HEK293 (cell line): ENCODE results near the gene PIGO.

Source experiments
- BCL11B ChIP-seq: fragments of 450-650 bp; formaldehyde crosslinking; IDR thresholded peaks from 2 replicates; pipeline ENCODE4 v1.5.1; 2016; ENCODE audit warnings: low read depth, missing biosample characterization, missing genetic modification characterization
- GLI4 ChIP-seq: fragments of 450-650 bp; formaldehyde crosslinking; IDR thresholded peaks from 2 replicates; pipeline ENCODE4 v1.5.1; 2016; ENCODE audit warnings: missing biosample characterization, missing genetic modification characterization
- GLIS2 ChIP-seq: fragments of 450-650 bp; formaldehyde crosslinking; IDR thresholded peaks from 2 replicates; pipeline ENCODE4 v1.5.1; 2016; ENCODE audit warnings: missing biosample characterization, missing genetic modification characterization
- KLF9 ChIP-seq: fragments of 450-650 bp; formaldehyde crosslinking; IDR thresholded peaks from 2 replicates; pipeline ENCODE4 v1.5.1; 2016; ENCODE audit warnings: missing biosample characterization, missing genetic modification characterization, low read depth
- OVOL3 ChIP-seq: fragments of 450-650 bp; formaldehyde crosslinking; IDR thresholded peaks from 2 replicates; pipeline ENCODE4 v1.5.1; 2016; ENCODE audit warnings: missing biosample characterization, missing genetic modification characterization
- TRIM28 ChIP-seq: IDR thresholded peaks from 2 replicates; pipeline ENCODE4 v1.6.1; 2011; ENCODE audit warnings: low read length, control low read depth, borderline replicate concordance
- ZBTB1 ChIP-seq: fragments of 450-650 bp; formaldehyde crosslinking; IDR thresholded peaks from 2 replicates; pipeline ENCODE4 v1.5.1; 2016; ENCODE audit warnings: missing biosample characterization, missing genetic modification characterization
- ZBTB8A ChIP-seq: fragments of 450-650 bp; formaldehyde crosslinking; IDR thresholded peaks from 2 replicates; pipeline ENCODE4 v1.5.1; 2016; ENCODE audit warnings: missing biosample characterization, missing genetic modification characterization
- ZEB2 ChIP-seq: fragments of 450-650 bp; formaldehyde crosslinking; IDR thresholded peaks from 2 replicates; pipeline ENCODE4 v1.5.1; 2016; ENCODE audit warnings: missing biosample characterization, missing genetic modification characterization
- ZNF23 ChIP-seq: fragments of 450-650 bp; formaldehyde crosslinking; IDR thresholded peaks from 2 replicates; pipeline ENCODE4 v1.5.1; 2016; ENCODE audit warnings: missing biosample characterization, missing genetic modification characterization, borderline replicate concordance
- ZNF366 ChIP-seq: fragments of 450-650 bp; formaldehyde crosslinking; conservative IDR thresholded peaks from 2 replicates; pipeline ENCODE4 v1.5.1; 2016; ENCODE audit warnings: missing biosample characterization, missing genetic modification characterization
- ZNF391 ChIP-seq: fragments of 450-650 bp; formaldehyde crosslinking; IDR thresholded peaks from 2 replicates; pipeline ENCODE4 v1.5.1; 2016; ENCODE audit warnings: low read depth, missing biosample characterization, missing genetic modification characterization, borderline replicate concordance
- ZNF416 ChIP-seq: fragments of 450-650 bp; formaldehyde crosslinking; IDR thresholded peaks from 2 replicates; pipeline ENCODE4 v1.5.1; 2016; ENCODE audit warnings: missing biosample characterization, missing genetic modification characterization
- ZNF423 ChIP-seq: fragments of 450-650 bp; formaldehyde crosslinking; IDR thresholded peaks from 2 replicates; pipeline ENCODE4 v1.5.1; 2016; ENCODE audit warnings: missing biosample characterization, missing genetic modification characterization
- ZNF48 ChIP-seq: fragments of 450-650 bp; formaldehyde crosslinking; IDR thresholded peaks from 2 replicates; pipeline ENCODE4 v1.5.1; 2016; ENCODE audit warnings: missing biosample characterization, missing genetic modification characterization
- ZNF510 ChIP-seq: fragments of 450-650 bp; formaldehyde crosslinking; IDR thresholded peaks from 2 replicates; pipeline ENCODE4 v1.5.1; 2018; ENCODE audit warnings: mild to moderate bottlenecking, missing genetic modification characterization, missing biosample characterization; ENCODE audit not compliant: insufficient replicate concordance
- ZNF561 ChIP-seq: fragments of 450-650 bp; IDR thresholded peaks from 2 replicates; pipeline ENCODE4 v1.5.1; 2018; ENCODE audit warnings: missing biosample characterization, missing genetic modification characterization, borderline replicate concordance
- ZNF624 ChIP-seq: fragments of 450-650 bp; formaldehyde crosslinking; IDR thresholded peaks from 2 replicates; pipeline ENCODE4 v1.5.1; 2017; ENCODE audit warnings: missing biosample characterization, missing genetic modification characterization
- ZNF664 ChIP-seq: fragments of 450-650 bp; formaldehyde crosslinking; IDR thresholded peaks from 2 replicates; pipeline ENCODE4 v1.5.1; 2016; ENCODE audit warnings: missing biosample characterization, missing genetic modification characterization
- ZNF677 ChIP-seq: fragments of 450-650 bp; IDR thresholded peaks from 2 replicates; pipeline ENCODE4 v1.5.0; 2018; ENCODE audit warnings: missing biosample characterization, mild to moderate bottlenecking, missing genetic modification characterization, moderate library complexity
- ZNF776 ChIP-seq: fragments of 450-650 bp; formaldehyde crosslinking; IDR thresholded peaks from 2 replicates; pipeline ENCODE4 v1.5.0; 2017; ENCODE audit warnings: missing biosample characterization, missing genetic modification characterization, borderline replicate concordance
- ZSCAN30 ChIP-seq: fragments of 450-650 bp; IDR thresholded peaks from 2 replicates; pipeline ENCODE4 v1.5.1; 2018; ENCODE audit warnings: missing biosample characterization, mild to moderate bottlenecking, missing genetic modification characterization, moderate library complexity
- TF ChIP-seq, protein P1 (sequence below): fragments of 450-650 bp; formaldehyde crosslinking; IDR thresholded peaks from 2 replicates; pipeline ENCODE4 v1.5.1; 2016; ENCODE audit warnings: missing biosample characterization, missing genetic modification characterization
- TF ChIP-seq, protein P2 (sequence below): fragments of 450-650 bp; formaldehyde crosslinking; IDR thresholded peaks from 2 replicates; pipeline ENCODE4; 2016; ENCODE audit warnings: missing biosample characterization, missing genetic modification characterization
- TF ChIP-seq, protein P3 (sequence below): fragments of 450-650 bp; formaldehyde crosslinking; optimal IDR thresholded peaks from 2 replicates; pipeline ENCODE3; 2016; ENCODE audit warnings: missing biosample characterization, mild to moderate bottlenecking, missing genetic modification characterization
- TF ChIP-seq, protein P4 (sequence below): fragments of 450-650 bp; formaldehyde crosslinking; IDR thresholded peaks from 2 replicates; pipeline ENCODE4 v1.5.1; 2016; ENCODE audit warnings: missing biosample characterization, missing genetic modification characterization
- TF ChIP-seq, protein P5 (sequence below): fragments of 450-650 bp; formaldehyde crosslinking; conservative IDR thresholded peaks from 2 replicates; pipeline ENCODE4 v1.5.1; 2016; ENCODE audit warnings: low read depth, missing biosample characterization, missing genetic modification characterization
- TF ChIP-seq, protein P6 (sequence below): fragments of 450-650 bp; formaldehyde crosslinking; IDR thresholded peaks from 2 replicates; pipeline ENCODE4 v1.5.1; 2016; ENCODE audit warnings: missing biosample characterization, missing genetic modification characterization

The PIGO gene

DNA sequence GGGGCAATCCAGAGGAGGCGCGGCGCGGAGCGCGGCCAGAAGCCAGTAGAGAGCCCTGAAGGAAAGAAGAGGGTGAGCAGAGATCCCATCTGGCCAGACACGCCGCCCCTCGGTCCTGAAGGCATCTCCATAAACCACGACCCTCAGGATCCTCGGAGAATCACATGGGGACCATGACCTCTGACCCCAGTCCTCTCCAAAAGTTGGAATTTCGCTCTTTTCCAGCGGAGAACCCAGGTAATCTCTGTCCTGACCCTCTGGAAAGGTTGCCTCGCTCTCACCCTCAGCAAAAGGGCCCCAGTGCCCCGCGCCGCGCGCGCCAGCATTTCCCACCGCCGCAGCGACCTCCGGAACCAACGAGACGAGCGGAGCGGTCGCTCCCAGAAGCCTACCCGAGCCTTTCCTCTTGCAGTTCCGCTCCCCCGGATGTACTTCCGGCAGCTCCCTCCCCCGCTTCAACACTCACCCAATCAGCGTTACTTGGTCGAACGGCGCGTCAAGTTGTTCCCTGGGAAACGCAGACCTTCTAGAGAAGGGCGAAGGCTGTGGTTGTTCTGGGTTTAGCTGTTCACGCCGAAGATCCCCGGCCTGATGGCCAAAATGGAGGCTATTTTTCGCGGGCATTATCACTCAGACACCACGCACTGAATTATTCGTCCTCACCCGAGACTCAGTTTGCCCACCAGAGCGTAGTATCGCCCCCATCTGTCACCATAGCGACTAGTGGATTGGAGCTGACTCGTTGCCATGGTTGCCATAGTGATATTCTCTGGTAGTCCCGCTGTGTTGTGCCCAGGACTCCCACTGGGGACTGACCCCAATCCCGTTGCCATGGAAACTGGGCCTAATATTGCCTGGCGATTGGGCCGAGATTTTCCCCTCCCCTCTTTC is 6.6 kb upstream of the PIGO start, which contains the start of gene STOML2 (continued):
- TF ChIP-seq, protein P1, sequence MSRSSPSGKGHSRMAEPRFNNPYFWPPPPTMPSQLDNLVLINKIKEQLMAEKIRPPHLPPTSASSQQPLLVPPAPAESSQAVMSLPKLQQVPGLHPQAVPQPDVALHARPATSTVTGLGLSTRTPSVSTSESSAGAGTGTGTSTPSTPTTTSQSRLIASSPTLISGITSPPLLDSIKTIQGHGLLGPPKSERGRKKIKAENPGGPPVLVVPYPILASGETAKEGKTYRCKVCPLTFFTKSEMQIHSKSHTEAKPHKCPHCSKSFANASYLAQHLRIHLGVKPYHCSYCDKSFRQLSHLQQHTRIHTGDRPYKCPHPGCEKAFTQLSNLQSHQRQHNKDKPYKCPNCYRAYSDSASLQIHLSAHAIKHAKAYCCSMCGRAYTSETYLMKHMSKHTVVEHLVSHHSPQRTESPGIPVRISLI (tag by site-specific recombination) = no peak
- TF ChIP-seq ZBTB8A (tag by site-specific recombination) (peak; percentile 38), KLF9 (tag by site-specific recombination) (peak; percentile 37; the same call in 1 of the 2 replicates), ZNF776 (tag by site-specific recombination) (no peak), ZBTB1 (no peak), TRIM28 (no peak), ZNF423 (tag by site-specific recombination) (no peak), ZNF48 (tag by site-specific recombination) (no peak), ZNF510 (tag by site-specific recombination) (no peak), ZEB2 (tag by site-specific recombination) (no peak), OVOL3 (tag by site-specific recombination) (no peak), ZNF416 (tag by site-specific recombination) (no peak), GLI4 (no peak), GLIS2 (no peak), ZNF677 (no peak), ZSCAN30 (0 out of 2 replicates have a peak, but pooled peaks have one; percentile 16), ZNF391 (peak; percentile 81; the same call in 1 of the 2 replicates), ZNF624 (no peak), ZNF664 (tag by site-specific recombination) (no peak), ZNF23 (no peak), BCL11B (tag by site-specific recombination) (no peak), ZNF366 (tag by site-specific recombination) (no peak), ZNF561 (no peak)
- TF ChIP-seq, protein P2, sequence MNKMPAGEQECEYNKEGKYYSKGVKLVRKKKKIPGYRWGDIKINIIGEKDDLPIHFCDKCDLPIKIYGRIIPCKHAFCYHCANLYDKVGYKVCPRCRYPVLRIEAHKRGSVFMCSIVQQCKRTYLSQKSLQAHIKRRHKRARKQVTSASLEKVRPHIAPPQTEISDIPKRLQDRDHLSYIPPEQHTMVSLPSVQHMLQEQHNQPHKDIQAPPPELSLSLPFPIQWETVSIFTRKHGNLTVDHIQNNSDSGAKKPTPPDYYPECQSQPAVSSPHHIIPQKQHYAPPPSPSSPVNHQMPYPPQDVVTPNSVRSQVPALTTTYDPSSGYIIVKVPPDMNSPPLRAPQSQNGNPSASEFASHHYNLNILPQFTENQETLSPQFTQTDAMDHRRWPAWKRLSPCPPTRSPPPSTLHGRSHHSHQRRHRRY (tag by site-specific recombination) = no peak
- TF ChIP-seq, protein P3, sequence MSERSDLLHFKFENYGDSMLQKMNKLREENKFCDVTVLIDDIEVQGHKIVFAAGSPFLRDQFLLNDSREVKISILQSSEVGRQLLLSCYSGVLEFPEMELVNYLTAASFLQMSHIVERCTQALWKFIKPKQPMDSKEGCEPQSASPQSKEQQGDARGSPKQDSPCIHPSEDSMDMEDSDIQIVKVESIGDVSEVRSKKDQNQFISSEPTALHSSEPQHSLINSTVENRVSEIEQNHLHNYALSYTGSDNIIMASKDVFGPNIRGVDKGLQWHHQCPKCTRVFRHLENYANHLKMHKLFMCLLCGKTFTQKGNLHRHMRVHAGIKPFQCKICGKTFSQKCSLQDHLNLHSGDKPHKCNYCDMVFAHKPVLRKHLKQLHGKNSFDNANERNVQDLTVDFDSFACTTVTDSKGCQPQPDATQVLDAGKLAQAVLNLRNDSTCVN = peak; percentile 82
- TF ChIP-seq, protein P4, sequence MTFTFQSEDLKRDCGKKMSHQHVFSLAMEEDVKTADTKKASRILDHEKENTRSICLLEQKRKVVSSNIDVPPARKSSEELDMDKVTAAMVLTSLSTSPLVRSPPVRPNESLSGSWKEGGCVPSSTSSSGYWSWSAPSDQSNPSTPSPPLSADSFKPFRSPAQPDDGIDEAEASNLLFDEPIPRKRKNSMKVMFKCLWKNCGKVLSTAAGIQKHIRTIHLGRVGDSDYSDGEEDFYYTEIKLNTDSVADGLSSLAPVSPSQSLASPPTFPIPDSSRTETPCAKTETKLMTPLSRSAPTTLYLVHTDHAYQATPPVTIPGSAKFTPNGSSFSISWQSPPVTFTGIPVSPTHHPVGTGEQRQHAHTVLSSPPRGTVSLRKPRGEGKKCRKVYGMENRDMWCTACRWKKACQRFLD (tag by site-specific recombination) = no peak
- TF ChIP-seq, protein P5, sequence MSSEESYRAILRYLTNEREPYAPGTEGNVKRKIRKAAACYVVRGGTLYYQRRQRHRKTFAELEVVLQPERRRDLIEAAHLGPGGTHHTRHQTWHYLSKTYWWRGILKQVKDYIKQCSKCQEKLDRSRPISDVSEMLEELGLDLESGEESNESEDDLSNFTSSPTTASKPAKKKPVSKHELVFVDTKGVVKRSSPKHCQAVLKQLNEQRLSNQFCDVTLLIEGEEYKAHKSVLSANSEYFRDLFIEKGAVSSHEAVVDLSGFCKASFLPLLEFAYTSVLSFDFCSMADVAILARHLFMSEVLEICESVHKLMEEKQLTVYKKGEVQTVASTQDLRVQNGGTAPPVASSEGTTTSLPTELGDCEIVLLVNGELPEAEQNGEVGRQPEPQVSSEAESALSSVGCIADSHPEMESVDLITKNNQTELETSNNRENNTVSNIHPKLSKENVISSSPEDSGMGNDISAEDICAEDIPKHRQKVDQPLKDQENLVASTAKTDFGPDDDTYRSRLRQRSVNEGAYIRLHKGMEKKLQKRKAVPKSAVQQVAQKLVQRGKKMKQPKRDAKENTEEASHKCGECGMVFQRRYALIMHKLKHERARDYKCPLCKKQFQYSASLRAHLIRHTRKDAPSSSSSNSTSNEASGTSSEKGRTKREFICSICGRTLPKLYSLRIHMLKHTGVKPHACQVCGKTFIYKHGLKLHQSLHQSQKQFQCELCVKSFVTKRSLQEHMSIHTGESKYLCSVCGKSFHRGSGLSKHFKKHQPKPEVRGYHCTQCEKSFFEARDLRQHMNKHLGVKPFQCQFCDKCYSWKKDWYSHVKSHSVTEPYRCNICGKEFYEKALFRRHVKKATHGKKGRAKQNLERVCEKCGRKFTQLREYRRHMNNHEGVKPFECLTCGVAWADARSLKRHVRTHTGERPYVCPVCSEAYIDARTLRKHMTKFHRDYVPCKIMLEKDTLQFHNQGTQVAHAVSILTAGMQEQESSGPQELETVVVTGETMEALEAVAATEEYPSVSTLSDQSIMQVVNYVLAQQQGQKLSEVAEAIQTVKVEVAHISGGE = peak; percentile 99
- TF ChIP-seq, protein P6, sequence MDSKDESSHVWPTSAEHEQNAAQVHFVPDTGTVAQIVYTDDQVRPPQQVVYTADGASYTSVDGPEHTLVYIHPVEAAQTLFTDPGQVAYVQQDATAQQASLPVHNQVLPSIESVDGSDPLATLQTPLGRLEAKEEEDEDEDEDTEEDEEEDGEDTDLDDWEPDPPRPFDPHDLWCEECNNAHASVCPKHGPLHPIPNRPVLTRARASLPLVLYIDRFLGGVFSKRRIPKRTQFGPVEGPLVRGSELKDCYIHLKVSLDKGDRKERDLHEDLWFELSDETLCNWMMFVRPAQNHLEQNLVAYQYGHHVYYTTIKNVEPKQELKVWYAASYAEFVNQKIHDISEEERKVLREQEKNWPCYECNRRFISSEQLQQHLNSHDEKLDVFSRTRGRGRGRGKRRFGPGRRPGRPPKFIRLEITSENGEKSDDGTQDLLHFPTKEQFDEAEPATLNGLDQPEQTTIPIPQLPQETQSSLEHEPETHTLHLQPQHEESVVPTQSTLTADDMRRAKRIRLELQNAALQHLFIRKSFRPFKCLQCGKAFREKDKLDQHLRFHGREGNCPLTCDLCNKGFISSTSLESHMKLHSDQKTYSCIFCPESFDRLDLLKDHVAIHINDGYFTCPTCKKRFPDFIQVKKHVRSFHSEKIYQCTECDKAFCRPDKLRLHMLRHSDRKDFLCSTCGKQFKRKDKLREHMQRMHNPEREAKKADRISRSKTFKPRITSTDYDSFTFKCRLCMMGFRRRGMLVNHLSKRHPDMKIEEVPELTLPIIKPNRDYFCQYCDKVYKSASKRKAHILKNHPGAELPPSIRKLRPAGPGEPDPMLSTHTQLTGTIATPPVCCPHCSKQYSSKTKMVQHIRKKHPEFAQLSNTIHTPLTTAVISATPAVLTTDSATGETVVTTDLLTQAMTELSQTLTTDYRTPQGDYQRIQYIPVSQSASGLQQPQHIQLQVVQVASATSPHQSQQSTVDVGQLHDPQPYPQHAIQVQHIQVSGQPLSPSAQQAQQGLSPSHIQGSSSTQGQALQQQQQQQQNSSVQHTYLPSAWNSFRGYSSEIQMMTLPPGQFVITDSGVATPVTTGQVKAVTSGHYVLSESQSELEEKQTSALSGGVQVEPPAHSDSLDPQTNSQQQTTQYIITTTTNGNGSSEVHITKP (tag by site-specific recombination) = peak; percentile 88
